Smooth muscle cell of bladder (primary cell): ENCODE measurements around the gene VDAC2. TPM values are rescaled to one million over a fixed set of nuclear protein-coding genes. Genes with fewer than 3 reads are reported as not detected.

Experiments used
- total RNA-seq: library from RNA; depleted of rRNA; stranded (reverse); fragments of >200 nt; gene quantifications from 2 replicates; pipeline ENCODE4 v1.2.3, GENCODE V29; 2014

VDAC2 gene
- 140 and 151 TPM in 2 replicates for total RNA-seq

DNA sequence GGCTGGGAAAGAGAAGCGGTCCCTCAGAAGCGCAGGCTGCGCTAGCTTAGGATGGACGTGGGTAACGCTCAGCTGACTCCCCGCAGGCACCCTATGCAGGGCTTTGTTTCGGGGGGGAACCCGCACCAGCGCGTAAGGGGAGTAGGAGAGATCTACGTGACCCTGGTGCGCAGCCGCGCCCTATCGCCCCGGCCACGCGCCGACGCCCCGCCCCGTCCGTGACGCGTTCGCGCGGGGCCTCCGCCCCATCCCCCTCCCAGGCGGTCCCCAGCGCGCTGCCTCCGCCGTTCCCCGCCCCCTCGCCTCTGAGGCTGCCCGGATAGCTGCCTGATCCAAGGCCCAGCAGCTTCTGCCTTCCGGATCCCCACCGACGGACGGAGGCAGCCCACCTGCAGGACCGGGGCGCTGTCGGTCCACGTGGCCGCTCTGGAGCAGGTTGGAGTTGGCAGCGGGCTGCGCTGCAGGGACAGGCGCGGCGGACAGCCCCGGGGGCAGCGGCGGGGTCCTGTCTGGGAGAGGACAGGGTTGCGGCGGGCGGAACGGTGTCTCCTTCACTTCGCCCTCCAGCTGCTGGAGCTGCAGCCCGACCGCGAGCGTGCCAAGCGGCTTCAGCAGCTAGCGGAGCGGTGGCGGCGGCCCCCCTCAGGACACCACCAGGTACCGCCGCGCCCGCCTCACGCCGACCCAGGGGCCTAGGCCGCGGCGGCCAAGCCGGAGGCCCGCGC lies at the start of gene VDAC2:
Gene VDAC2 (plus strand): TSS at position 515 of the 725 bp plus-strand sequence. CDS start 363 bp downstream, outside the sequence.

GRCh38 chr10:75235375-75236177 lies 25.0 kb downstream of the VDAC2 start, which contains the start of gene COMTD1:
COMTD1 (minus strand) TSS chr10:75235957; CDS start chr10:75235928, 29 bp downstream.

Other genes starting within 250 kb of the VDAC2 start
- 44.5 and 48.2 TPM in 2 replicates for gene SAMD8, start 99.1 kb upstream of the VDAC2 start, total RNA-seq
- gene COMTD1, start 25.2 kb downstream of the VDAC2 start, total RNA-seq = 5.5 and 7.4 TPM in 2 replicates
- 4.7 and 6.8 TPM in 2 replicates for gene ZNF503, start 191.0 kb downstream of the VDAC2 start, total RNA-seq
- 1.1 and 1.6 TPM in 2 replicates for gene LRMDA, start 220.8 kb downstream of the VDAC2 start, total RNA-seq